Activated B cell treated with CpG ODN at 0.5 μM for 24 hours (primary cell): ENCODE data around the gene HINT3. TPM values are rescaled to one million over a fixed set of nuclear protein-coding genes. Genes with fewer than 3 reads are reported as not detected.
"Not testable (repeated sequence)": the region's sequence is repeated elsewhere in the genome, so short reads cannot be mapped to it uniquely, and the experiment has no call there.

Experiments used
- ATAC-seq: fragments of 200-7000 bp; cut with Tn5 transposase; one replicate; pipeline ENCODE4 v1.10.0; 2021; ENCODE audit warnings: low read depth, mild to moderate bottlenecking, moderate library complexity
- CTCF ChIA-PET: fragments of 350-600 bp; sonication (Branson Sonifier 250); formaldehyde crosslinking; loops from one replicate; lab custom pipeline; 2021; ENCODE audit warnings: antibody characterized with exemption; lab: Charles Lee
- POLR2A ChIA-PET: fragments of 350-600 bp; sonication (Branson Sonifier 250); formaldehyde crosslinking; loops from one replicate; lab custom pipeline; 2021; ENCODE audit warnings: antibody characterized with exemption; lab: Charles Lee
- DNase-seq: peaks from one replicate; pipeline ENCODE4 v3.0.0; 2022
- H3K27ac Mint-ChIP-seq: one replicate; pipeline ENCODE4 v1.8.0; 2020; ENCODE audit warnings: mixed read lengths
- H3K27me3 Mint-ChIP-seq: one replicate; pipeline ENCODE4 v1.8.0; 2021; ENCODE audit warnings: mixed read lengths
- H3K36me3 Mint-ChIP-seq: one replicate; pipeline ENCODE4 v1.8.0; 2021; ENCODE audit warnings: low read depth, mixed read lengths
- H3K4me1 Mint-ChIP-seq: one replicate; pipeline ENCODE4 v1.8.0; 2021; ENCODE audit warnings: mixed read lengths
- H3K4me3 Mint-ChIP-seq: one replicate; pipeline ENCODE4 v1.8.0; 2020; ENCODE audit warnings: mild to moderate bottlenecking, mixed read lengths
- H3K9me3 Mint-ChIP-seq: one replicate; pipeline ENCODE4 v1.8.0; 2020; ENCODE audit warnings: mixed read lengths
- intact Hi-C: fragments of 100-400 bp; cut with micrococcal nuclease; formaldehyde crosslinking; loops from one replicate; pipeline ENCODE4 v1.15.1; 2024
- total RNA-seq: library from RNA; stranded (reverse); gene quantifications from 2 replicates; pipeline ENCODE4 v1.2.3, GENCODE V29; 2022
- TF ChIP-seq, protein P1 (sequence below): fragments of 200-600 bp; IDR thresholded peaks from one replicate; pipeline ENCODE4 v1.8.0; 2022; ENCODE audit warnings: antibody characterized with exemption, mild to moderate bottlenecking

Gene HINT3
- total RNA-seq, 1 donor from 2014 or later = 11.1 TPM

GRCh38 chr6:125968493-125968892 is 11.9 kb downstream of the HINT3 start:
- Mint-ChIP-seq H3K9me3 (no peaks in the 10 kb centered on the region), H3K36me3 (peaks cover 50% of the 10 kb centered on the region), H3K27ac (peak overlapping the region; percentile 3), H3K4me1 (peaks cover 38% of the 10 kb centered on the region), H3K27me3 (no peaks in the 10 kb centered on the region), H3K4me3 (peak overlapping the region; percentile 28)
- intact Hi-C loops = no loop called here
- ATAC-seq (no peak), DNase-seq (no peak)
- TF ChIP-seq, protein P1, sequence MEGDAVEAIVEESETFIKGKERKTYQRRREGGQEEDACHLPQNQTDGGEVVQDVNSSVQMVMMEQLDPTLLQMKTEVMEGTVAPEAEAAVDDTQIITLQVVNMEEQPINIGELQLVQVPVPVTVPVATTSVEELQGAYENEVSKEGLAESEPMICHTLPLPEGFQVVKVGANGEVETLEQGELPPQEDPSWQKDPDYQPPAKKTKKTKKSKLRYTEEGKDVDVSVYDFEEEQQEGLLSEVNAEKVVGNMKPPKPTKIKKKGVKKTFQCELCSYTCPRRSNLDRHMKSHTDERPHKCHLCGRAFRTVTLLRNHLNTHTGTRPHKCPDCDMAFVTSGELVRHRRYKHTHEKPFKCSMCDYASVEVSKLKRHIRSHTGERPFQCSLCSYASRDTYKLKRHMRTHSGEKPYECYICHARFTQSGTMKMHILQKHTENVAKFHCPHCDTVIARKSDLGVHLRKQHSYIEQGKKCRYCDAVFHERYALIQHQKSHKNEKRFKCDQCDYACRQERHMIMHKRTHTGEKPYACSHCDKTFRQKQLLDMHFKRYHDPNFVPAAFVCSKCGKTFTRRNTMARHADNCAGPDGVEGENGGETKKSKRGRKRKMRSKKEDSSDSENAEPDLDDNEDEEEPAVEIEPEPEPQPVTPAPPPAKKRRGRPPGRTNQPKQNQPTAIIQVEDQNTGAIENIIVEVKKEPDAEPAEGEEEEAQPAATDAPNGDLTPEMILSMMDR = no peak
- ChIA-PET POLR2A (interaction anchor here (1.0 to 1.2 kb wide), 2 partner anchors 11 to 12 kb away, joined by 3 to 5 read pairs; partner anchors contain the start of gene HINT3), CTCF (interaction anchor here (2.5 to 2.7 kb wide), 2 partner anchors 11 to 178 kb away, joined by 8 to 12 read pairs; partner anchors contain the start of genes HINT3 and NCOA7)

GRCh38 chr6:125970760-125971159 is 14.2 kb downstream of the HINT3 start:
- DNase-seq = no peak
- no peak for ATAC-seq
- Mint-ChIP-seq H3K27me3 (no peaks in the 10 kb centered on the region), H3K9me3 (no peaks in the 10 kb centered on the region), H3K4me1 (peaks cover 41% of the 10 kb centered on the region), H3K4me3 (no peak overlapping the region), H3K27ac (no peak overlapping the region), H3K36me3 (peaks cover 57% of the 10 kb centered on the region)
- POLR2A ChIA-PET = interaction anchor here (1.8 kb wide), 1 partner anchor 13 kb away, joined by 6 read pairs; no protein-coding TSS in a partner anchor
- intact Hi-C loops = loop anchor here (10.0 kb wide), 2 partner anchors 446 to 816 kb away; partner anchors contain the start of gene TPD52L1
- CTCF ChIA-PET = interaction anchor here (0.7 to 2.7 kb wide), 11 partner anchors 10 to 660 kb away, joined by 3 to 12 read pairs (median 4); partner anchors contain the start of gene NCOA7
- TF ChIP-seq, protein P1 = no peak

- intact Hi-C loops = loop anchor here (10.0 kb wide), 2 partner anchors 448 to 818 kb away; partner anchors contain the start of gene TPD52L1
- H3K27ac Mint-ChIP-seq, POLR2A ChIA-PET, H3K4me3 Mint-ChIP-seq, H3K27me3 Mint-ChIP-seq, ATAC-seq, DNase-seq, H3K9me3 Mint-ChIP-seq: not testable (repeated sequence)
- CTCF ChIA-PET = interaction anchor here (1.3 to 1.4 kb wide), 2 partner anchors 11 to 16 kb away, joined by 3 read pairs; no protein-coding TSS in a partner anchor
- Mint-ChIP-seq H3K4me1 (peaks cover 33% of the 10 kb centered on the region), H3K36me3 (peaks cover 55% of the 10 kb centered on the region)
These were observed 15.9 kb downstream of the HINT3 start for GRCh38 chr6:125972478-125972877.

GRCh38 chr6:125974214-125974866 is 17.8 kb downstream of the HINT3 start:
- TF ChIP-seq, protein P1 = no peak
- H3K4me3 Mint-ChIP-seq = no peak overlapping the region
- ATAC-seq (peak; percentile 58), DNase-seq (no peak)
- H3K27ac Mint-ChIP-seq = peak overlapping the region; percentile 5
- intact Hi-C loops = loop anchor here (1.0 to 10.0 kb wide), 9 partner anchors 18 to 820 kb away; partner anchors contain the start of genes HINT3 and TPD52L1
- H3K36me3 Mint-ChIP-seq = peaks cover 45% of the 10 kb centered on the region
- ChIA-PET POLR2A (interaction anchor here (0.6 to 1.9 kb wide), 6 partner anchors 12 to 197 kb away, joined by 3 to 8 read pairs (median 6); partner anchors contain the start of genes HINT3, NCOA7 and TRMT11), CTCF (interaction anchor here (0.7 to 4.0 kb wide), 26 partner anchors 10 to 665 kb away, joined by 3 to 52 read pairs (median 4); partner anchors contain the start of genes HINT3, NCOA7 and TRMT11)
- no peaks in the 10 kb centered on the region for H3K9me3 Mint-ChIP-seq
- H3K27me3 Mint-ChIP-seq = no peaks in the 10 kb centered on the region
- peaks cover 15% of the 10 kb centered on the region for H3K4me1 Mint-ChIP-seq

DNA sequence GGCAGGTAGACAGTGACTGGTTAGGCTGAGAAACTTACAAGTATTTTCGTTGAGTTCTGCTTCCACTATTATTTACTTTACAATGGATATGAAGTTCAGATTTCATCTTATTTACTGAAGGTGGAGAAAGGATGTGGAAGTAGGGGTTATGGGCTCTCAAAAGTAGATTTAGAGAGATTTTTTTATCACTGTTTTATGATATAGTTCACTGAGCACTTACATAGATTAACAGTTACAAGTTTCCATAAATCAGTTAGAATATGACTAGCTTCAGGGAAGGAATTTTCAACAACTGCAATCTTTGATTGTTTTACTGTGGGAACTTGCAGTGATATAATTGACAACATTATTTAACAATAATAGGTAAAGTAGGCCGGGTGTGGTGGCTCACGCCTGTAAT is 22.5 kb downstream of the HINT3 start:
- TF ChIP-seq, protein P1 = no peak
- Mint-ChIP-seq H3K27me3 (no peaks in the 10 kb centered on the region), H3K9me3 (no peaks in the 10 kb centered on the region), H3K4me3 (no peak overlapping the region), H3K36me3 (peaks cover 23% of the 10 kb centered on the region), H3K27ac (no peak overlapping the region), H3K4me1 (peaks cover 6% of the 10 kb centered on the region)
- ChIA-PET POLR2A (no interaction called here), CTCF (no interaction called here)
- no peak for DNase-seq
- intact Hi-C loops = loop anchor here (10.0 kb wide), 2 partner anchors 454 to 824 kb away; partner anchors contain the start of gene TPD52L1
- ATAC-seq = no peak
